Heart left ventricle (tissue), 16 donors: ENCODE results near the gene ADGRL3. TPM values are rescaled to one million over a fixed set of nuclear protein-coding genes. Genes with fewer than 3 reads are reported as not detected.

Experiments used
- ATAC-seq, 4 donors: fragments of 200-7000 bp; cut with Tn5 transposase; one replicate each; pipeline ENCODE4 v1.9.1; 2020 to 2022; ENCODE audit warnings: moderate library complexity in 4 of 4, mild to moderate bottlenecking in 3 of 4, moderate number of reproducible peaks in 1 of 4
- DNase-seq, 5 donors: peaks; one replicate each; pipeline ENCODE4 v3.0.0-alpha.2; 2020
- H3K27ac ChIP-seq, 12 donors: fragments of 200-600 bp; sonication (generic) in 4 of 12; one replicate each; pipeline versions ENCODE4 v1.5.0 to v1.8.0; 2016 to 2022; ENCODE audit warnings: mild to moderate bottlenecking in 2 of 12
- H3K27me3 ChIP-seq, 9 donors: fragments of 200-600 bp; sonication (generic) in 2 of 9; one replicate each; pipeline versions ENCODE4 v1.5.1 to v1.8.0; 2016 to 2022; ENCODE audit warnings: mild to moderate bottlenecking in 3 of 9
- H3K36me3 ChIP-seq, 9 donors: fragments of 200-600 bp; sonication (generic) in 2 of 9; one replicate each; pipeline versions ENCODE4 v1.5.0 to v1.8.0; 2018 to 2022; ENCODE audit warnings: mild to moderate bottlenecking in 2 of 9
- H3K4me1 ChIP-seq, 12 donors: fragments of 200-600 bp; sonication (generic) in 4 of 12; one replicate each; pipeline versions ENCODE4 v1.5.0 to v1.8.0; 2016 to 2022; ENCODE audit warnings: mild to moderate bottlenecking in 3 of 12
- H3K4me3 ChIP-seq, 12 donors: fragments of 200-600 bp; sonication (generic) in 4 of 12; one replicate each; pipeline versions ENCODE4 v1.5.0 to v1.8.0; 2017 to 2022; ENCODE audit warnings: mild to moderate bottlenecking in 9 of 12, moderate library complexity in 4 of 12
- H3K9me3 ChIP-seq, 12 donors: fragments of 200-600 bp; sonication (generic) in 4 of 12; one replicate each; pipeline versions ENCODE4 v1.5.0 to v1.8.0; 2016 to 2022; ENCODE audit warnings: mild to moderate bottlenecking in 1 of 12
- CTCF ChIP-seq, 12 donors: fragments of 200-600 bp; sonication (generic) in 4 of 12; IDR thresholded peaks; one replicate each; pipeline versions ENCODE4 v1.5.0 to v1.8.0; 2018 to 2022; ENCODE audit warnings: antibody characterized with exemption in 12 of 12, mild to moderate bottlenecking in 5 of 12
- POLR2A ChIP-seq, 2 donors: fragments of 450-650 bp; IDR thresholded peaks; one replicate each; pipeline ENCODE4 v1.6.1; 2017; ENCODE audit warnings: antibody characterized with exemption in 2 of 2, mild to moderate bottlenecking in 2 of 2, moderate library complexity in 2 of 2
- WGBS, 4 donors: extraction: QIAGEN DNeasy Blood & Tissue Kit in 2 of 4; methylation state at CpG; one replicate each; pipeline versions ENCODE4 v1.1.5 to v1.1.7; 2013 to 2018; 5-methylcytosine and 5-hydroxymethylcytosine counted together
- intact Hi-C, 10 donors: fragments of 100-400 bp; cut with DNase I; formaldehyde crosslinking; loops; one replicate each; pipeline versions ENCODE4 v1.11.1 to v1.14.2; 2022
- polyA plus RNA-seq, 2 donors: library from polyadenylated mRNA; stranded (reverse); fragments of 200-250 nt; gene quantifications; one replicate each; pipeline ENCODE4 v1.2.3, GENCODE V29; 2013
- total RNA-seq, 9 donors: library from RNA; depleted of rRNA in 2 of 9; stranded (reverse); fragments of >200 nt in 2 of 9; fragmentation: NEBNext Ultra II Directional in 3 of 9; extraction: Animal tissue kit (Norgen Biotek cat#: 25700) in 3 of 9; gene quantifications; one replicate each; pipeline versions ENCODE4 v1.1.0 to v1.2.4, GENCODE V29; 2016 to 2023
- donor health status: ischemic (EF 13 %, LVEDD 7.1; RV severe dilation, severe dysfunction).
- donor health status: healthy with polysubstance abuse.
- donor health status: DM: no; HTN: yes; CAD: no.
- donor health status: DM: no; HTN: no; CAD: no.
- donor health status: ischemic (EF 25% LVEDD 6.9; RV normal size, moderate dysfunction).
- donor health status: ischemic (EF 25% LVEDD 5.7; RV mildly dilated, moderate dysfunction).
- donor health status: healthy.
- donor health status: DM: yes; HTN: yes; CAD: no.
- donor health status: ischemic (EF 35%, LVEDD 5.7; RV mildly dilated, moderate dysfunction).
- donor health status: nonischemic (EF 11% LVEDD 7.7; RV severe dilation, severe dysfunction).
- donor health status: DM: yes; HTN: yes; CAD: no.
- donor health status: PGD.
- donor health status: ischemic (EF 29% LVEDD 5.4; RV normal size, mild dysfunction).
- donor health status: nonischemic (EF 23%, LVEDD 6.1; RV moderate dilation, normal function).

Gene ADGRL3
- total and polyA plus RNA-seq, 11 donors = 0.84 to 24.4 (median 7.6) TPM

GRCh38 chr4:61918987-61919386 is 718.9 kb downstream of the ADGRL3 start:
- WGBS, 4 donors = 72 to 83% (median 76%) methylated on average over 2 of the region's 2 CpGs
- TF ChIP-seq CTCF (IDR thresholded peaks at IDR 0.05) (no peak), POLR2A (IDR thresholded peaks at IDR 0.05) (no peak)

GRCh38 chr4:61919561-61919960 is 719.4 kb downstream of the ADGRL3 start:
- TF ChIP-seq POLR2A (IDR thresholded peaks at IDR 0.05) = no peak
- TF ChIP-seq CTCF (IDR thresholded peaks at IDR 0.05) = no peak
- DNase-seq (no peak), ATAC-seq (no peak)
- Histone ChIP-seq H3K36me3 (no peaks in the 10 kb centered on the region), H3K4me1 (no peaks in the 10 kb centered on the region), H3K27me3 (no peaks in the 10 kb centered on the region), H3K9me3 (no peaks in the 10 kb centered on the region), H3K4me3 (no peak overlapping the region), H3K27ac (no peak overlapping the region)
- intact Hi-C loops = no loop called here
- WGBS, 4 donors = 84 to 95% (median 87%) methylated on average over 3 of the region's 3 CpGs

More at GRCh38 chr4:61918987-61919386, 718.9 kb downstream of the ADGRL3 start:
- ATAC-seq (no peak), DNase-seq (no peak)
- Histone ChIP-seq H3K4me3 (no peak overlapping the region), H3K27me3 (no peaks in the 10 kb centered on the region), H3K4me1 (no peaks in the 10 kb centered on the region), H3K9me3 (no peaks in the 10 kb centered on the region), H3K36me3 (no peaks in the 10 kb centered on the region), H3K27ac (no peak overlapping the region)
- intact Hi-C loops = no loop called here

- no peaks in the 10 kb centered on the region for H3K27me3 ChIP-seq
- H3K9me3 ChIP-seq = no peaks in the 10 kb centered on the region
- H3K4me3 ChIP-seq = no peak overlapping the region
- TF ChIP-seq CTCF (IDR thresholded peaks at IDR 0.05) = no peak
- TF ChIP-seq POLR2A (IDR thresholded peaks at IDR 0.05) = no peak
- no peaks in the 10 kb centered on the region for H3K4me1 ChIP-seq
- H3K27ac ChIP-seq = no peak overlapping the region
- 41 to 63% (median 51%) methylated on average over 2 of the region's 2 CpGs for WGBS, 4 donors
- H3K36me3 ChIP-seq = no peaks in the 10 kb centered on the region
- ATAC-seq = no peak
- DNase-seq = no peak
- intact Hi-C loops = no loop called here
Observed at GRCh38 chr4:61921920-61922319, 721.8 kb downstream of the ADGRL3 start.

GRCh38 chr4:61922766-61923165 is 722.6 kb downstream of the ADGRL3 start:
- intact Hi-C loops = no loop called here
- DNase-seq (no peak), ATAC-seq (no peak)
- TF ChIP-seq POLR2A (IDR thresholded peaks at IDR 0.05) = no peak
- TF ChIP-seq CTCF (IDR thresholded peaks at IDR 0.05) = no peak
- no peaks in the 10 kb centered on the region for H3K9me3 ChIP-seq
- no peak overlapping the region for H3K4me3 ChIP-seq
- no peaks in the 10 kb centered on the region for H3K36me3 ChIP-seq
- H3K27ac ChIP-seq = no peak overlapping the region
- H3K4me1 ChIP-seq = no peaks in the 10 kb centered on the region
- 76 to 85% (median 83%) methylated on average over 4 of the region's 4 CpGs for WGBS, 4 donors
- H3K27me3 ChIP-seq = no peaks in the 10 kb centered on the region
